GM18505 (cell line): Measurements from ENCODE around the gene KANSL1L.
A peak's percentile ranks its signal among the peaks of the same experiment; 100 is the strongest.

Experiments used
- ATAC-seq: cut with Tn5 transposase; IDR thresholded peaks from one replicate; pipeline ENCODE4 v1.9.1; 2021; ENCODE audit not compliant: unreplicated experiment
- POLR2A ChIP-seq: IDR thresholded peaks from 4 replicates; pipeline ENCODE4 v1.6.1; 2011; ENCODE audit warnings: borderline replicate concordance; ENCODE audit not compliant: insufficient read depth, insufficient read length; ENCODE audit errors: extremely low read depth

KANSL1L gene

DNA sequence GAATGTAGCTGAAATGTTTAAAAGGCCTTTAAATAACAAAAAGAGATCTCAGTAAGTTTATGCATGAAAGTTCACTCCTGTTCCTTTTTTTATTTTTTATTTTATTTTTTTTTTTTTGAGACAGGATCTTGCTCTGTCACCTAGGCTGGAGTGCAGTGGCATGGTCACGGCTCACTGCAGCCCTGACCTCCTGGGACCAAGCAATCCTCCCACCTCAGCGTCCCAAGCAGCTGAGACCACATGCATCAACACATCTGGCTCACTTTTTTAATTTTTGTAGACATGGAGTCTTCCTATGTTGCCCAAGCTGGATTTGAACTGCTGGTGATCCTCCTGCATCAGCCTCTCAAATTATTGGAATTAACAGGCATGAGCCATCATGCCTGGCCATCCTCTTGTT lies 84.3 kb downstream of the KANSL1L start:
- TF ChIP-seq POLR2A, result no peak
- ATAC-seq, result no peak

- no peak for ATAC-seq
- no peak for TF ChIP-seq POLR2A
Measured at GRCh38 chr2:210086292-210086691, 84.9 kb downstream of the KANSL1L start.

GRCh38 chr2:210072922-210073509 lies 98.2 kb downstream of the KANSL1L start:
- TF ChIP-seq POLR2A, result no peak
- ATAC-seq, result peak; percentile 59

DNA sequence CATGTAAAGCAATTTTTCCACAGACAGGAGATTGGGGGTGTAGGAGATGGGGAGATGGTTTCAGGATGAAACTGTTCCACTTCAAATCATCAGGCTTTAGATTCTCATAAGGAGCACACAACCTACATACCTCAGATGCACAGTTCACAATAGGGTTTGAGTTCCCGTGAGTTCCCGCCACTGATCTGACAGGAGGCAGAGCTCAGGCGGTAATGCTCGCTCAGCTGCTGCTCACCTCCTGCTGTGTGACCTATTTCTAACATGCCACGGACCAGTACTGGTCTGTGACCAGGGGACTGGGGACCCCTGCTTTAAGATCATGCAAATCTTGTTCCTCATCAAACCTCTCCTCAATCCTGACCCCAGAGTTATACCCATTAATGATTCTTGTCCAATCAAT lies 98.7 kb downstream of the KANSL1L start:
- no peak for ATAC-seq
- TF ChIP-seq POLR2A, result no peak

GRCh38 chr2:210063306-210063705 lies 107.9 kb downstream of the KANSL1L start:
- ATAC-seq, result no peak
- TF ChIP-seq POLR2A, result no peak

DNA sequence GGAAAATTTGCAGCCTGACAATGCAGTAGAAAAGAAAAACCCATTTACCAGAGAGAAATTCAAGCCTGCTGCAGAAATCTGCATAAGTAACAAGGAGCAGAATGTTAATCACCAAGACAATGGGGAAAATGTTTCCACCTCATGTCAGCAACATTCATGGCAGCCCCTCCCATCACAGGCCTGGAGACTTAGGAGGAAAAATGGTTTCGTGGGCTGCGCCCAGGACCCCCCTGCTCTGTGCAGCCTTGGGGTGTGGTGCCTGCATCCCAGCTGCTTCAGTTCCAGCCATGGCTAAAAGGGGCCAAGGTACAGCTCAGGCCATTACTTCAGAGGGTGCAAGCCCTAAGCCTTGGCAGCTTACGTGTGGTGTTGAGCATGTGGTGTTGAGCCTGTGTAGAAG lies 115.4 kb downstream of the KANSL1L start:
- no peak for ATAC-seq
- no peak for TF ChIP-seq POLR2A

- no peak for ATAC-seq
- no peak for TF ChIP-seq POLR2A
Measured at GRCh38 chr2:210054696-210055095, 116.5 kb downstream of the KANSL1L start.

DNA sequence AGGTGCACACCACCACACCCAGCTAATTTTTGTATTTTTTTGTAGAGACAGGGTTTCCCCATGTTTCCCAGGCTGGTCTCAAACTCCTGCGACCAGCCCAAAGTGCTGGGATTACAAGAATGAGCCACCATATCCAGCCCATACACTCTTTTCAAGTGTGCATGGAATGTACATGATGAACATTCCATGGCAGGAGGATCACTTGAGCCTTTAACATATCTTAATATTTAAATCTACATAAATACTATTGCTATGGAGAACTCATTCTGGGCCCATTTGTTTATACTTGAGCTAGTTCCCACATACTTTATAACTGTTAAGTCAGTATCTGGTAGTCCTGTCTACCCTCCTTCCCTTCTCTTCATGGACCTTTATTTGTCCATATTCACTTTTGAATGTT lies 120.3 kb downstream of the KANSL1L start:
- no peak for TF ChIP-seq POLR2A
- no peak for ATAC-seq

DNA sequence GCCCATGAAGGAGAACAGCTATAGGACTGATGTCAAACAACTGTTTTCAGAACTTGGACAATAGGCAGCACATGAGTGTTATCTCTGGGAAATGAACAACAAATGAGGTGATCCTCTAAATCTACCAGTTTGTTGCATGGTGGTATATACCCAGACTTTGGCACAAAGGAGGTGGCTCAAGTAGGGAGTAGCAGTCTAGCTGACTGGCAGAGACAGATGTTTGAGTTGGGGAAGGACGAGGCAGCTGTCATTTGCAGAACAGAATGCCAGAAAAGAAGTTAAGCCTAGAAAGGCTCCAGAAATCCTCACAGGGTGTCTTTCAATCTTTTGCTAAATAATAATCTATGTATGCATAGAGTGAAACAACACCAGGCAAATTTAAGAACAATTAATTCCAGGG lies 121.4 kb downstream of the KANSL1L start:
- no peak for ATAC-seq
- no peak for TF ChIP-seq POLR2A

DNA sequence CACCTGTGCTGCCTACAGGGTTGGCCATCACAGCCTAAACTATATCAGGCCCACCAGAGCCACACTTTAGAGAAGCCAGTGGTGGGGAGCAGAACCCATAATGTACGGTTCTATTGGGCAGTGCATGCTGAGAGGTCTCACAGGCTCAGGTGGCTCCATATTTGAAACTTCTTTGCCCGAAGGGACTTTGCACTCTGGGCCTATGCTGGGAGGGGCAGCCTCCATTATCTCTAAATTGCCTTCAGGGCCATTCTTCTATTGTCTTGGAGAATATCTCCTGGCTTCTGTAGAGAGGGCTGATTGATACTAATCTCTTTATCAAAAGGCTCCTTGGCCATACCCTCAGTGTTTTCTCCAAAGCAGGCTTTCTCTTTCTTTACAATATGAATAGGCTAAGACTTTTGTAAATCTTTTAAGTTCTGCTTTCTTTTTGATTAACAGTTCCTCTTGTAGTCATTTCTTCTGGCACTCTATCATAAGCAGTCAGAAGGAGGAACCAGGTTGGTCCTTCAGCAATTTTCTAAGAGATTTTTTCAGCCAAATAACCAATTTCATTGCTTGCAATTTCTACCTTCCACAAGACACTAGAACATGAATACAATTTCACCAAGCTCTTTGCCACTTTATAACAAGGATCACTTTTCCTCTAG lies 124.2 kb downstream of the KANSL1L start:
- no peak for TF ChIP-seq POLR2A
- ATAC-seq, result no peak

DNA sequence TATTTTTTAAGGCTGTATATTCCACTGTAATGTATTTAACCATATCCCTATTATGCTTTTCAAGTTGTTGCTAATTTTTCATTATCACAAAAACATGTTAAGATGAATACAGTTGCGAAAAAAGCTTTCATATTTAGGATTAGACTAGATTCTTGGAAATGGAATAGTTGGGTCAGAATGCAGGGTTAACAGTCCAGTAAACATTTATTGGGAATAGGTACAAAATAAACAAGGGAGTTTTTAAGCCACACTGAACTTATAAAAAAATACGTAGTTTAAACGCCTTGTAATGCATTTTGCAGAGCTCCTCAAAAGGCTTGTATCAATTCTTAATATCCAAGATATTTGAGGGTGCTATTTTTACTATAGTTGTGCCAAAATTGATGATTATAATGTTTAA lies 133.1 kb downstream of the KANSL1L start:
- no peak for TF ChIP-seq POLR2A
- ATAC-seq, result no peak

DNA sequence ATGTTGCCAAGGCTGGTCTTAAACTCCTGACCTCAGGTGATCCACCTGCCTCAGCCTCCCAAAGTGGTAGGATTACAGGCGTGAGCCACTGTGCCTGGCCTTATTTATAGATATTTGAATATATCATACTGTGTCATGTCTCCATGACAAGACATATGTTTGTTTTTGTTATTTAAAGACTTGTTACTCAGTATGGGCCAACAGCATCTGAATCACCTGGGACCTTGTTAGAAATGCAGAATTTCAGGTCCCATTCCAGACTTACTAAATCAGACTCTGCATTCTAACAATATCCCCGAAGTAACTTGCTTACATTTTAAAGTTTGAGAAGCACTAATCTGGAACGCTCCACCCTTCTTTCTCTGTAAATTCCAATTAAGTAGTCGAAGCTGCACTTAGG lies 135.5 kb downstream of the KANSL1L start:
- ATAC-seq, result no peak
- no peak for TF ChIP-seq POLR2A

DNA sequence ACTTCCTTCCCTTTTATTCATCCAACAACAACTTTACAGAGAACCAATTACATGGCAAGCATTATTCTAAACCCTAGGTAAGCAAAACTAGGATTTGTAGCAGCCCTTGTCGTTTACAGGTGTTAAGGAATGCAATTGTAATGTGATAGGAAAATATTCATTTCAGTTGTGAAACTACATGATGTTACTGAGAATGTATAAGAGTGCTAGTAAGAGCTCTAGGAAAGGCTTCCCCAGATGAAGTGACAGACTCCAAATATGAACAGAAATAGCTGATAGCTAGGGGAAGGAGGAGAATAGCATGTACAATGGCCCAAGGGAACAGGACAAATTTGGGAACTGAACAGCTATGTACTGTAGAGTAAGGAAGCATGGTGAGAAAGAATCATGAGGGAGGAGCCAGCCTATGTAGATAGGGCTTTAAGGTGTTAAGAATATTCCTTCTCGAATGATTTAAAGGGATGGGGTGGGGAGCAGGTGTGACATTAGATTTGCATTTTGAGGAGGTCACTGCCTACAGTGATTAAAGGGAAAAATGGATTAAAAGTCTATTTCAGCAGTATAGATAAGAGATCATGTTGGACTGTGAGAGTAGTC lies 137.0 kb downstream of the KANSL1L start:
- ATAC-seq, result no peak
- TF ChIP-seq POLR2A, result no peak

GRCh38 chr2:210028178-210028577 lies 143.0 kb downstream of the KANSL1L start:
- no peak for TF ChIP-seq POLR2A
- ATAC-seq, result no peak
